VCaP (cell line): Measurements from ENCODE around the gene CACNA2D3.

Source experiments
- H3K27ac ChIP-seq: fragments of 450-650 bp; 2 replicates; pipeline ENCODE4 v1.5.1; 2017
- CTCF ChIP-seq: fragments of 450-650 bp; conservative IDR thresholded peaks from 2 replicates; pipeline ENCODE4 v1.5.1; 2017; ENCODE audit warnings: mild to moderate bottlenecking, moderate library complexity

Gene CACNA2D3

GRCh38 chr3:54696313-54696712 is 574.0 kb downstream of the CACNA2D3 start:
- TF ChIP-seq CTCF = no peak
- H3K27ac ChIP-seq = no peak overlapping the region

GRCh38 chr3:54698054-54698453 is 575.7 kb downstream of the CACNA2D3 start:
- no peak for TF ChIP-seq CTCF
- no peak overlapping the region for H3K27ac ChIP-seq

- no peak overlapping the region for H3K27ac ChIP-seq
- no peak for TF ChIP-seq CTCF
These were observed 581.6 kb downstream of the CACNA2D3 start for GRCh38 chr3:54703923-54704322.

GRCh38 chr3:54705730-54706129 is 583.4 kb downstream of the CACNA2D3 start:
- no peak overlapping the region for H3K27ac ChIP-seq
- no peak for TF ChIP-seq CTCF

GRCh38 chr3:54706738-54707137 is 584.4 kb downstream of the CACNA2D3 start:
- no peak for TF ChIP-seq CTCF
- H3K27ac ChIP-seq = no peak overlapping the region

GRCh38 chr3:54709785-54710184 is 587.4 kb downstream of the CACNA2D3 start:
- TF ChIP-seq CTCF = no peak
- H3K27ac ChIP-seq = no peak overlapping the region

- no peak for TF ChIP-seq CTCF
- H3K27ac ChIP-seq = no peak overlapping the region
These were observed 588.6 kb downstream of the CACNA2D3 start for GRCh38 chr3:54710954-54711353.

- TF ChIP-seq CTCF = no peak
- no peak overlapping the region for H3K27ac ChIP-seq
These were observed 590.2 kb downstream of the CACNA2D3 start for GRCh38 chr3:54712539-54712938.
